GM10248 (cell line): ENCODE results near the gene TRMT2B.

ENCODE experiments used
- CTCF ChIA-PET: fragments of 300-600 bp; sonication (Branson Sonifier 250); formaldehyde crosslinking; extraction: SDS; loops from one replicate; lab custom pipeline; 2021; ENCODE audit warnings: antibody characterized with exemption; lab: Yijun Ruan, JAX
- POLR2A ChIA-PET: fragments of 350-650 bp; sonication (Branson Sonifier 250); formaldehyde crosslinking; extraction: SDS; loops from one replicate; lab custom pipeline; 2020; ENCODE audit warnings: antibody characterized with exemption; lab: Yijun Ruan, JAX
- DNase-seq: peaks from one replicate; pipeline ENCODE4 v3.0.0; 2012; ENCODE audit errors: extremely low spot score
- TF ChIP-seq, protein P1 (sequence below): IDR thresholded peaks from 2 replicates; pipeline ENCODE4 v1.5.1; 2012; ENCODE audit warnings: mild to moderate bottlenecking, low read depth; ENCODE audit errors: extremely low read depth, missing control alignments, control extremely low read depth

Gene TRMT2B

GRCh38 chrX:101051549-101052302, at the start of gene TRMT2B:
TRMT2B (minus strand) TSS chrX:101052111; CDS start chrX:101042289, 9,822 bp downstream.
- peak; percentile 73 for DNase-seq
- ChIA-PET CTCF (no interaction called here), POLR2A (no interaction called here)
- TF ChIP-seq, protein P1, sequence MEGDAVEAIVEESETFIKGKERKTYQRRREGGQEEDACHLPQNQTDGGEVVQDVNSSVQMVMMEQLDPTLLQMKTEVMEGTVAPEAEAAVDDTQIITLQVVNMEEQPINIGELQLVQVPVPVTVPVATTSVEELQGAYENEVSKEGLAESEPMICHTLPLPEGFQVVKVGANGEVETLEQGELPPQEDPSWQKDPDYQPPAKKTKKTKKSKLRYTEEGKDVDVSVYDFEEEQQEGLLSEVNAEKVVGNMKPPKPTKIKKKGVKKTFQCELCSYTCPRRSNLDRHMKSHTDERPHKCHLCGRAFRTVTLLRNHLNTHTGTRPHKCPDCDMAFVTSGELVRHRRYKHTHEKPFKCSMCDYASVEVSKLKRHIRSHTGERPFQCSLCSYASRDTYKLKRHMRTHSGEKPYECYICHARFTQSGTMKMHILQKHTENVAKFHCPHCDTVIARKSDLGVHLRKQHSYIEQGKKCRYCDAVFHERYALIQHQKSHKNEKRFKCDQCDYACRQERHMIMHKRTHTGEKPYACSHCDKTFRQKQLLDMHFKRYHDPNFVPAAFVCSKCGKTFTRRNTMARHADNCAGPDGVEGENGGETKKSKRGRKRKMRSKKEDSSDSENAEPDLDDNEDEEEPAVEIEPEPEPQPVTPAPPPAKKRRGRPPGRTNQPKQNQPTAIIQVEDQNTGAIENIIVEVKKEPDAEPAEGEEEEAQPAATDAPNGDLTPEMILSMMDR, result no peak

GRCh38 chrX:101097546-101098453, 45.9 kb upstream of the TRMT2B start, which contains the start of gene CENPI:
CENPI (plus strand) TSS chrX:101098204; CDS start chrX:101101071, 2,867 bp downstream.
- TF ChIP-seq, protein P1, result no peak
- POLR2A ChIA-PET, result no interaction called here
- CTCF ChIA-PET, result no interaction called here
- peak; percentile 93 for DNase-seq

GRCh38 chrX:101091817-101092216, 39.9 kb upstream of the TRMT2B start:
- CTCF ChIA-PET, result interaction anchor here (1.2 kb wide), 1 partner anchor 12 kb away, joined by 3 read pairs; no protein-coding TSS in a partner anchor
- no peak for DNase-seq
- TF ChIP-seq, protein P1, result no peak
- POLR2A ChIA-PET, result no interaction called here

GRCh38 chrX:101081231-101081630, 29.3 kb upstream of the TRMT2B start:
- CTCF ChIA-PET, result interaction anchor here (1.2 kb wide), 1 partner anchor 30 kb away, joined by 3 read pairs; no protein-coding TSS in a partner anchor
- TF ChIP-seq, protein P1, result no peak
- POLR2A ChIA-PET, result no interaction called here
- DNase-seq, result no peak

DNA sequence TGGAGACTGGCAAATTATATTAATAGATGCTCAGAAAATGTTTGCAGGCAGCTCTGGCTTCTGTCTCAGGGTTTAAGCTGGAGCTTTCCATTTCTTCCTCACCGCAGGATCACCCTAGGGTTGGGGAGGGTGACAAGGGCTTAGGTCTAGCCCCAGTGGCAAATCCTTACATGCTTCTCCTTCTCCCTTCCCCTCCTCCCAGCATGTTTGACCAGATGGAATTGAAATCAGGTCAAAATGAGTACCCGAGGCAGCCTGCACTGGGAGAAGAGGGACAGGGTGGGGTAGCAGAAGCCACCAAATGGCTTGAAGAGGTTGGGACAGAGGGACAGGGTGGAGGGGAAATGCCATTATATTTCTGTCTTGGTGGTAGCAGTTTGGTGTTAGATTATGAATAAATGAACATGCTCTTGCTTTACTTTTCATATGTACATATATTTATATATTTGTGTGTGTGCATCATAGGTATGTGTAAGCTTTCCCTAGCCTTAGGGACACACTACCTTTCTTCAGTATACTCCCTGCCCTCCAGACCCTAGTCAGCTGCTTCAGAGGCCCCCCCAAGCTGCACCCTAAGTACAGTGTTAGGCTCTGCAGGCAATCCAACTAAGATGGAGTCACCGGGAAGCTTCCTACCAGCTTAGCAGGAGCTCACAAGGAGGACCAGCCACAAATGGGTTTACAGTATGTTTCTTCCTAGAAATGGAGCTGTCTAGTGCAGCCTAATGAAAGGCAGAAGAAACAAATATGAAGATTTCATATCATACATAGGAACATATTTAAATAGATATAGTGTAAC, 28.6 kb upstream of the TRMT2B start:
- TF ChIP-seq, protein P1, result no peak
- DNase-seq, result no peak
- ChIA-PET CTCF (interaction anchor here (1.0 to 1.2 kb wide), 2 partner anchors 12 to 31 kb away, joined by 3 read pairs; no protein-coding TSS in a partner anchor), POLR2A (no interaction called here)
